H1 (cell line): ENCODE data around the gene KLF6. TPM values are rescaled to one million over a fixed set of nuclear protein-coding genes. Genes with fewer than 3 reads are reported as not detected.
A peak's percentile ranks its signal among the peaks of the same experiment; 100 is the strongest.

Source experiments
- CTCF ChIA-PET: fragments of 300-600 bp; sonication (Branson Sonifier 250); formaldehyde crosslinking; loops from one replicate; lab custom pipeline; 2021; ENCODE audit not compliant: partially characterized antibody; lab: Charles Lee
- POLR2A ChIA-PET: fragments of 300-600 bp; sonication (Branson Sonifier 250); formaldehyde crosslinking; loops from one replicate; lab custom pipeline; 2021; ENCODE audit warnings: inconsistent platforms; ENCODE audit not compliant: partially characterized antibody; lab: Charles Lee
- DNase-seq, 2 experiments: peaks; one replicate each; pipeline versions ENCODE4 v3.0.0 to v3.0.0-alpha.2; 2010 to 2022; ENCODE audit warnings: low spot score in 2 of 2, low read depth in 1 of 2, mixed read lengths in 1 of 2
- FAIRE-seq: peaks from 2 replicates; lab custom pipeline; 2011; peaks lifted over from hg19 to GRCh38; lab: Jason Lieb, UNC
- H2AFZ ChIP-seq: 2 replicates; pipeline ENCODE4 v1.8.1; 2012; ENCODE audit warnings: low read length, inconsistent platforms
- H2AK5ac ChIP-seq: 2 replicates; pipeline ENCODE4 v1.6.1; 2013; ENCODE audit warnings: low read depth, low read length
- H2BK120ac ChIP-seq: replicated peaks from 2 replicates; pipeline ENCODE3; 2013; ENCODE audit warnings: low read depth, low read length, inconsistent platforms
- H2BK12ac ChIP-seq: 2 replicates; pipeline ENCODE4 v1.6.1; 2013; ENCODE audit warnings: low read depth, low read length
- H2BK15ac ChIP-seq: 2 replicates; pipeline ENCODE4 v1.6.1; 2013; ENCODE audit warnings: low read length
- H2BK20ac ChIP-seq: 2 replicates; pipeline ENCODE4 v1.6.1; 2013; ENCODE audit warnings: low read length
- H2BK5ac ChIP-seq: 2 replicates; pipeline ENCODE4 v1.6.1; 2013; ENCODE audit warnings: low read depth, low read length
- H3K14ac ChIP-seq: 2 replicates; pipeline ENCODE4 v1.6.1; 2013; ENCODE audit warnings: inconsistent platforms; ENCODE audit not compliant: insufficient read length
- H3K18ac ChIP-seq: 2 replicates; pipeline ENCODE4 v1.6.1; 2013; ENCODE audit warnings: low read length; ENCODE audit errors: extremely low read depth
- H3K23ac ChIP-seq: 2 replicates; pipeline ENCODE4 v1.6.1; 2013; ENCODE audit warnings: inconsistent platforms; ENCODE audit not compliant: insufficient read length
- H3K23me2 ChIP-seq: 2 replicates; pipeline ENCODE4 v1.6.1; 2013; ENCODE audit warnings: low read depth, low read length
- H3K27ac ChIP-seq: 2 replicates; pipeline ENCODE4 v1.6.1; 2011; ENCODE audit warnings: low read depth, low read length, inconsistent platforms
- H3K27me3 ChIP-seq, 4 experiments: replicated peaks in 1 of 4; 1 replicate in 1 of 4; 2 replicates in 3 of 4; pipeline versions ENCODE4 v1.6.1 to v1.8.1; 2011 to 2013; ENCODE audit warnings: low read length in 3 of 4, mild to moderate bottlenecking in 3 of 4, inconsistent platforms in 2 of 4, mixed read lengths in 2 of 4, moderate library complexity in 1 of 4; ENCODE audit not compliant: control insufficient read depth in 3 of 4, insufficient read depth in 3 of 4; ENCODE audit errors: extremely low read depth in 1 of 4
- H3K36me3 ChIP-seq, 4 experiments: 2 replicates each; pipeline versions ENCODE4 v1.6.1 to v1.8.1; 2011 to 2013; ENCODE audit warnings: mild to moderate bottlenecking in 4 of 4, low read length in 3 of 4, moderate library complexity in 2 of 4, control low read depth in 1 of 4, inconsistent platforms in 1 of 4; ENCODE audit not compliant: insufficient read depth in 4 of 4, control insufficient read depth in 2 of 4
- H3K4ac ChIP-seq: replicated peaks from 2 replicates; pipeline ENCODE3; 2013; ENCODE audit warnings: low read length, low read depth, mixed read lengths, inconsistent platforms; ENCODE audit not compliant: insufficient read length
- H3K4me1 ChIP-seq, 4 experiments: replicated peaks in 1 of 4; 1 replicate in 1 of 4; 2 replicates in 3 of 4; pipeline versions ENCODE4 v1.6.1 to v1.8.1; 2011 to 2013; ENCODE audit warnings: low read length in 3 of 4, inconsistent platforms in 2 of 4, mixed read lengths in 1 of 4; ENCODE audit not compliant: insufficient read depth in 4 of 4, control insufficient read depth in 3 of 4
- H3K4me2 ChIP-seq, 2 experiments: 2 replicates each; pipeline versions ENCODE4 v1.6.1 to v1.8.1; 2011 to 2013; ENCODE audit warnings: low read depth in 2 of 2, low read length in 2 of 2, control low read depth in 1 of 2, inconsistent platforms in 1 of 2, mild to moderate bottlenecking in 1 of 2; ENCODE audit not compliant: insufficient read depth in 1 of 2
- H3K4me3 ChIP-seq, 4 experiments: fragments of 200-600, 300-600 bp in 1 of 4; sonication (generic), shearing (Covaris generic), sonication (Bioruptor Twin) in 1 of 4; 2 replicates each; pipeline versions ENCODE4 v1.5.1 to v1.8.1; 2011 to 2016; ENCODE audit warnings: low read length in 4 of 4, low read depth in 3 of 4, control low read depth in 2 of 4, inconsistent platforms in 2 of 4, mild to moderate bottlenecking in 2 of 4, mixed read lengths in 1 of 4, moderate library complexity in 1 of 4; ENCODE audit not compliant: insufficient read depth in 2 of 4; ENCODE audit errors: extremely low read depth in 1 of 4
- H3K56ac ChIP-seq: replicated peaks from 2 replicates; pipeline ENCODE3; 2013; ENCODE audit warnings: low read depth, mild to moderate bottlenecking, mixed read lengths, low read length, inconsistent platforms; ENCODE audit not compliant: insufficient read length
- H3K79me1 ChIP-seq: 2 replicates; pipeline ENCODE4 v1.6.1; 2013; ENCODE audit warnings: low read depth, low read length, control low read depth
- H3K79me2 ChIP-seq, 2 experiments: 2 replicates each; pipeline versions ENCODE4 v1.6.1 to v1.8.1; 2012 to 2013; ENCODE audit warnings: low read length in 2 of 2, mild to moderate bottlenecking in 2 of 2, inconsistent platforms in 1 of 2; ENCODE audit not compliant: insufficient read depth in 2 of 2, control insufficient read depth in 1 of 2
- H3K9ac ChIP-seq, 4 experiments: replicated peaks in 1 of 4; 1 replicate in 1 of 4; 2 replicates in 3 of 4; pipeline versions ENCODE4 v1.6.1 to v1.8.1; 2011 to 2013; ENCODE audit warnings: low read depth in 3 of 4, low read length in 3 of 4, control low read depth in 2 of 4, mild to moderate bottlenecking in 2 of 4, moderate library complexity in 2 of 4, inconsistent platforms in 1 of 4; ENCODE audit errors: extremely low read depth in 1 of 4
- H3K9me3 ChIP-seq, 2 experiments: 2 replicates each; pipeline versions ENCODE4 v1.6.1 to v1.8.1; 2012 to 2013; ENCODE audit warnings: mild to moderate bottlenecking in 2 of 2, moderate library complexity in 2 of 2, control low read depth in 1 of 2, inconsistent platforms in 1 of 2, low read depth in 1 of 2, low read length in 1 of 2, mixed read lengths in 1 of 2; ENCODE audit not compliant: insufficient read depth in 2 of 2
- H4K20me1 ChIP-seq, 2 experiments: replicated peaks in 1 of 2; 2 replicates each; pipeline versions ENCODE3 to v1.8.1; 2011 to 2013; ENCODE audit warnings: inconsistent platforms in 2 of 2, low read length in 2 of 2, mild to moderate bottlenecking in 1 of 2; ENCODE audit not compliant: insufficient read depth in 2 of 2, control insufficient read depth in 1 of 2
- H4K5ac ChIP-seq: 2 replicates; pipeline ENCODE4 v1.6.1; 2013; ENCODE audit warnings: low read length, low read depth, mixed read lengths, inconsistent platforms; ENCODE audit not compliant: insufficient read length
- H4K8ac ChIP-seq: 2 replicates; pipeline ENCODE4 v1.8.0; 2013; ENCODE audit warnings: mild to moderate bottlenecking, moderate library complexity, low read length, inconsistent platforms; ENCODE audit not compliant: insufficient read depth; ENCODE audit errors: extremely low read depth
- H4K91ac ChIP-seq: replicated peaks from 2 replicates; pipeline ENCODE3; 2013; ENCODE audit warnings: low read length, mixed read lengths, inconsistent platforms; ENCODE audit not compliant: insufficient read length
- ASH2L ChIP-seq: fragments of 200-600, 300-600 bp; sonication (generic); IDR thresholded peaks from one replicate; pipeline ENCODE4 v1.7.1; 2017; ENCODE audit warnings: low read length
- ATF2 ChIP-seq: IDR thresholded peaks from 2 replicates; pipeline ENCODE4 v1.6.1; 2012; ENCODE audit warnings: low read length, inconsistent platforms
- E2F6 ChIP-seq: IDR thresholded peaks from 2 replicates; pipeline ENCODE4 v1.6.1; 2012; ENCODE audit warnings: inconsistent platforms
- JUN ChIP-seq: IDR thresholded peaks from 2 replicates; pipeline ENCODE4 v1.6.1; 2011; ENCODE audit warnings: low read depth, mild to moderate bottlenecking, improper control_type of control experiment, low read length
- KDM5A ChIP-seq: fragments of 200-600 bp; IDR thresholded peaks from 2 replicates; pipeline ENCODE4 v1.7.1; 2012; ENCODE audit warnings: mild to moderate bottlenecking, low read length, inconsistent platforms, mixed read lengths
- RBBP5 ChIP-seq: IDR thresholded peaks from 2 replicates; pipeline ENCODE4 v1.7.1; 2012; ENCODE audit warnings: low read depth, mild to moderate bottlenecking, inconsistent platforms, low read length, moderate library complexity, borderline replicate concordance
- RXRA ChIP-seq: IDR thresholded peaks from 2 replicates; pipeline ENCODE4 v1.6.1; 2011; ENCODE audit warnings: low read depth, mild to moderate bottlenecking, low read length, moderate library complexity; ENCODE audit not compliant: insufficient read depth
- SP2 ChIP-seq: IDR thresholded peaks from 2 replicates; pipeline ENCODE4 v1.6.1; 2012; ENCODE audit warnings: mild to moderate bottlenecking, low read length, inconsistent platforms
- YY1 ChIP-seq: IDR thresholded peaks from 2 replicates; pipeline ENCODE4 v1.6.1; 2011; ENCODE audit warnings: low read depth, mild to moderate bottlenecking, low read length
- ZNF274 ChIP-seq: IDR thresholded peaks from 2 replicates; pipeline ENCODE4 v1.7.0; 2012; ENCODE audit warnings: low read length, borderline replicate concordance; ENCODE audit errors: extremely low read depth
- WGBS, 2 experiments: shearing (Covaris generic) in 1 of 2; methylation state at CpG; one replicate each; pipeline versions ENCODE4 v1.1.6 to v1.1.7; 2013 to 2015; ENCODE audit warnings: low lambda C conversion rate in 2 of 2, mixed read lengths in 2 of 2, inconsistent platforms in 1 of 2, low coverage in 1 of 2, missing lambda C conversion rate in 1 of 2; ENCODE audit not compliant: insufficient replicate concordance in 2 of 2, insufficient coverage in 1 of 2, insufficient read length in 1 of 2; ENCODE audit errors: extremely low coverage in 1 of 2, missing lambda C conversion rate in 1 of 2; 5-methylcytosine and 5-hydroxymethylcytosine counted together
- polyA plus RNA-seq, 7 experiments: library from polyadenylated mRNA; depleted of rRNA in 3 of 7; stranded (reverse) in 5 of 7; unstranded in 2 of 7; fragments of >200 nt in 5 of 7; fragments of 200-250 nt in 2 of 7; gene quantifications; 1 replicate in 5 of 7; 2 replicates in 1 of 7; 4 replicates in 1 of 7; pipeline versions ENCODE4 v1.2.1 to v1.2.3, GENCODE V29; 2011 to 2013; ENCODE audit warnings: missing spikeins in 2 of 7, mixed read lengths in 2 of 7
- total RNA-seq: library from RNA; stranded (reverse); fragmentation: NEBNext Ultra II Directional; extraction: Animal tissue kit (Norgen Biotek cat#: 25700); gene quantifications from 2 replicates; pipeline ENCODE4 v1.2.1, GENCODE V29; 2021

Gene KLF6
- total and polyA plus RNA-seq, 2 of the 8 experiments (the other 6 are each of a cell fraction or from before 2014, with no cell fraction given) = 5.7 to 19.5 TPM

- no peak overlapping the region for H4K5ac ChIP-seq
- no peaks in the 10 kb centered on the region for H3K79me1 ChIP-seq
- ChIA-PET POLR2A (interaction anchor here (1.1 to 1.7 kb wide), 3 partner anchors 11 to 39 kb away, joined by 3 to 4 read pairs (median 3); no protein-coding TSS in a partner anchor), CTCF (no interaction called here)
- no peaks in the 10 kb centered on the region for H3K23me2 ChIP-seq
- no peaks in the 10 kb centered on the region for H3K27me3 ChIP-seq
- peak overlapping the region; percentile 61 for H4K91ac ChIP-seq
- H4K20me1 ChIP-seq = no peaks in the 10 kb centered on the region
- H4K8ac ChIP-seq = no peak overlapping the region
- no peaks in the 10 kb centered on the region for H3K36me3 ChIP-seq
- H3K79me2 ChIP-seq = no peaks in the 10 kb centered on the region
- no peak overlapping the region for H3K27ac ChIP-seq
- H2AFZ ChIP-seq = no peak overlapping the region
- peak overlapping the region; percentile 52; the same call in 1 of the 2 replicates for H2BK5ac ChIP-seq
- H3K9ac ChIP-seq = no peak overlapping the region
- H3K18ac ChIP-seq = no peak overlapping the region
- H2BK20ac ChIP-seq = no peak overlapping the region; the same call in 1 of the 2 replicates
- H2BK12ac ChIP-seq = peak overlapping the region; percentile 84; the same call in 1 of the 2 replicates
- H3K4me2 ChIP-seq = no peak overlapping the region
- no peak overlapping the region for H3K4me3 ChIP-seq
- H2BK15ac ChIP-seq = no peak overlapping the region
- DNase-seq (no peak), FAIRE-seq (no peak)
- H2BK120ac ChIP-seq = no peak overlapping the region
- H3K56ac ChIP-seq = no peak overlapping the region
- peaks cover 0 to 6% (median 5%) of the 10 kb centered on the region in 4 experiments; a peak in 4 of 7 replicates for H3K4me1 ChIP-seq
- H3K9me3 ChIP-seq = no peaks in the 10 kb centered on the region
- no peak overlapping the region for H3K4ac ChIP-seq
- no peak overlapping the region for H3K23ac ChIP-seq
- H2AK5ac ChIP-seq = 0 out of 2 replicates have a peak overlapping the region, but pooled peaks have one; percentile 53
- 96% methylated on average over 27 of the region's 27 CpGs; no CpG with 5 or more reads in 1 of the 2 experiments for WGBS, 2 experiments
- H3K14ac ChIP-seq = no peak overlapping the region
- TF ChIP-seq ZNF274 (no peak), KDM5A (no peak), RBBP5 (no peak), SP2 (no peak), E2F6 (no peak), ASH2L (no peak), YY1 (no peak), RXRA (no peak), ATF2 (no peak), JUN (no peak)
Measured at GRCh38 chr10:3747248-3747960, 37.6 kb downstream of the KLF6 start.
